ENCODE measurements around the gene ZIC2.
"Not testable (repeated sequence)": the region's sequence is repeated elsewhere in the genome, so short reads cannot be mapped to it uniquely, and the experiment has no call there.

The ZIC2 gene

DNA sequence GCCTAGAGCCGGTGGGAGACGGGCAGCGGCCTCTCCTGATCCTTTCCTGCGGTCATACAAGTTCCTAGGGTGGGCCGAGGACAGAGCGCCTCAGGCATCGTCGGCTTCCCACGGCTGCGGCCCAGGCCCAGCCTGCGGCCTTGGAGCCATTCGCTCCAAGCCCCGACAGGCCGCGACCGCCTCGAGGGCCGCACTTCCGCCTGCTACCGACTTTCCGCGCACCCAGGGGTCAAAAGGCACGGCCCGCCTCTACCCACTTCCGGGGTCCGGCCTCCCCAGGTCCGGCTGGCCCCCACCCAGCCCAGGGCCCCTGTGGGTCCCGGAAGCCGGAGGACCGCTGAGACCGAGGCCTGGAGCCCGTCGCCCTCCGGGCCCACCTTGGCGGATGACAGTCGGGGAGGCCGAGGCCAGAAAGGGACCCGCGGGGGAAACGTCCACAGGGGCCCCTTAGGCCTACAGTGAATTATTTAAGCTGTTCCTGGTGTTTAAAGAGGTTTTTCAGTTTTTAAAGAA, 16.2 kb downstream of the ZIC2 start:
- H3K4me3 ChIP-seq (ENCODE audit: low read depth, low read length) = no peak overlapping the region

GRCh38 chr13:99998261-99998660, 16.7 kb downstream of the ZIC2 start:
- H3K4me3 ChIP-seq (ENCODE audit: low read depth, low read length) = no peak overlapping the region

GRCh38 chr13:100014621-100015020, 33.0 kb downstream of the ZIC2 start:
- no peak overlapping the region for H3K4me3 ChIP-seq (ENCODE audit: low read depth, low read length)

DNA sequence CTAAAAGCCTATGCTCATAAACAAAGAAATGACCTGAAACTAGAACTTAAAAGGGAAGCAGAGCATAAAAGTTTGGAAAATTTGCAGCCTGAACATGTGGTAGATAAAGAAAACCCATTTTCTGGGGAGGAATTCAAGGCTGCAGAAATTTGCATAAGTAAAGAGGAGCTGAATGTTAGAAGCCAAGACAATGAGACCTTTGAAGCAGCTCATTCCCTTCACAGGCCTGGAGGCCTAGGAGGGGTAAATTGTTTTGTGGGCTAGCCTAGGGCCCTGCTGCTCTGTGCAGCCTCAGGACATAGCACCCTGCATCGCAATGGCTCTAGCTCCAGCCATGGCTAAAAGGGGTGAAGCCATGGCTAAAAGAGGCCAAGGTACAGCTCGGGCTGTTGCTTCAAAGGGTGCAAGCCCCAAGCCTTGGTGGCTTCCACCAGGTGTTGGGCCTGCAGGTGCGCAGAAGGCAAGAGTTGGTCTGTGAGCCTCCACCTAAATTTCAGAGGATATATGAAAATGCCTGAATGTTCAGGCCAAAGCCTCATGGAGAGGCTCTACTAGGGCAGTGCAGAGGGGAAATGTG, 38.3 kb downstream of the ZIC2 start:
- no peak overlapping the region for H3K4me3 ChIP-seq (ENCODE audit: low read depth, low read length)

GRCh38 chr13:100022798-100023197, 41.2 kb downstream of the ZIC2 start:
- no peak overlapping the region for H3K4me3 ChIP-seq (ENCODE audit: low read depth, low read length)

DNA sequence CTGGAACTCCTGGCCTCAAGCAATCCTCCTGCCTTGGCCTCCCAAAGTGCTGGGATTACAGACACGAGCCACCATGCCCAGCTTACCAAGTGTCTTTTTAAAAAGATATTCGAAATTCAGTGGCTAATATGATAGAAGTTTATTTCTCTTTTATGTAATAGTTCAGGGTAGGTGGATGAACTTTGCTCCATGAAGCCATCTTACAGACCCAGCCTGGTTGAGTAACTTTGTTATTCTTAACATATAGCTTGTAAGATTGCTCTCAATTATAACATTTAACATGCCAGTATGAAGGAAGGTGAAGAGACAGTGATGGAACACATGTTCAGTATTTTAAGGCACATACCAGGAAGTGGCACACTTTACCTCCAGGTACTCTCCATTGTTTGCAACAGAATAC, 42.4 kb downstream of the ZIC2 start:
- H3K4me3 ChIP-seq (ENCODE audit: low read depth, low read length) = no peak overlapping the region

DNA sequence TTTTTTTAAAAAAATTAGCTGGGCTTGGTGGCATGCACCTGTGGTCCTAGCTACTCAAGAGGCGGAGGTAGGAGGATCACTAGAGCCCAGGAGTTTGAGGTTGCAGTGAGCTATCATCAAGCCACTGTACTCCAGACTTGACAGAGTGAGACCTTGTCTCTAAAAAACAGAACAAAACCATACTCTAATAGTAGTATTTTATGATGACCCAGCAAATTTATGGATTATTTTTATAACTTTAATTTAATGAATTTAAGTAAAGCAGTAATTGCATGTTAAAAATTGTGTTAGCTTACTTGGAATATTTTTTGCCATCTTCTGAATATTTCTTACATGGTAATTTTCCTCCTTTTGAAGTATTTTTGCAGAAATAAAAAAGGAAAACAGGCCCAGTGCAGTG, 48.3 kb downstream of the ZIC2 start:
- H3K4me3 ChIP-seq (ENCODE audit: low read depth, low read length) = no peak overlapping the region

DNA sequence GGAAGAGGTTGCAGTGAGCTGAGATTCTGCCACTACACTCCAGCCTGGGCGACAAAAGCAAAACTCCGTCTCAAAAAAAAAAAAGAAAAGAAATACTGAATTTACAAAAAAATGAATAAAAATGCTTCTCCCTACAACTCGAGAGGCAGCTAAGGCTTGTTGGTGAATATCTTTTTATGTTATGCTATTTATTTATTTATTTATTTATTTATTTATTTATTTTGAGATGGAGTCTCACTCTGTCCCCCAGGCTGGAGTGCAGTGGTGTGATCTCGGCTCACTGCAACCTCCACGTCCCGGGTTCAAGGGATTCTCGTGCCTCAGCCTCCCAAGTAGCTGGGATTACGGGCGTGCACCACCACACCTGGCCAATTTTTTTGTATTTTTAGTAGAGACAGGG, 51.1 kb downstream of the ZIC2 start:
- not testable (repeated sequence) for H3K4me3 ChIP-seq (ENCODE audit: low read depth, low read length)

DNA sequence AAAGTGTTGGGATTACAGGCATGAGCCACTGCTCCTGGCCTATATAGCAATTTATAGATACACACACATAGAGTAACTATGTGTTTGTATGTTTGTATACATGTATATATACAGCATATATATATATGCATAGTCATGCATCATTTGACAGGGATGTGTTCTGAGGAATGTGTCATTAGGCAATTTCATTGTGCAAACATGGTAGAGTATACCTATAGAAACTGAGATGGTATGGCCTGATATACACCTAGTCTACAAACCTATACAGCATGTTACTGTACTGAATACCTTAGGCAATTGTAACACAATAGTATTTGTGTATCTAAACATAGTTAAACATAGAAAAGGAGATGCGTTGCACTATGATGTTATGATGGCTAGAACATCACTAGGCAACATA, 54.4 kb downstream of the ZIC2 start:
- H3K4me3 ChIP-seq (ENCODE audit: low read depth, low read length) = no peak overlapping the region
